Measurements from ENCODE around the gene MPRIP. TPM values are rescaled to one million over a fixed set of nuclear protein-coding genes. Genes with fewer than 3 reads are reported as not detected.

Gene MPRIP
- total and polyA plus RNA-seq, 2 donors (not counting 3 experiments of a cell fraction or from before 2014, with no cell fraction given): 94.6 to 246 TPM

DNA sequence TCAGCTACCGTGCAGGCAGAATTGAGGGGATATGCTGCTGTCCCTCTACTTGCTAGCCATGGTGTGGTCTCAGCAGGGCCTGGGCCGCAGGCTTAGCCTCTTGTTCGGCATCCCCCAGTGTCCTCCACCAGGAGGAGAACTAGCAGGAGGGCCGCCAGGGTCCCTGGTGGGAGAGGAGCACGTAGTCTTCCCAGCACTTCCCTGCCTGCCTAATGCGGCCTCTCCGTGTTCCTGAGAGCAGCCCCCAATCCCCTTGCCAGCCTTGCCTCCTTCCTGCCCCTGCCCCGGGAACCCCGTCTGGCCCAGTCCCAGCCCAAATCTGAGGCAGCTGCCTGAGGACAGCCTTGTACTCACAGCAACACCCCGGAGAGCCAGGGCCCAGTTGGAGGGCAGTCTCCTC lies 125.7 kb downstream of the MPRIP start:
- peaks cover 15 to 59% of the 10 kb centered on the region in 2 experiments for H3K36me3 ChIP-seq (ENCODE audit: control insufficient read depth in 2 of 2, extremely low read depth in 1 of 2, insufficient read depth in 2 of 2, low read length in 2 of 2)
- POLR2A ChIA-PET: no interaction called here

DNA sequence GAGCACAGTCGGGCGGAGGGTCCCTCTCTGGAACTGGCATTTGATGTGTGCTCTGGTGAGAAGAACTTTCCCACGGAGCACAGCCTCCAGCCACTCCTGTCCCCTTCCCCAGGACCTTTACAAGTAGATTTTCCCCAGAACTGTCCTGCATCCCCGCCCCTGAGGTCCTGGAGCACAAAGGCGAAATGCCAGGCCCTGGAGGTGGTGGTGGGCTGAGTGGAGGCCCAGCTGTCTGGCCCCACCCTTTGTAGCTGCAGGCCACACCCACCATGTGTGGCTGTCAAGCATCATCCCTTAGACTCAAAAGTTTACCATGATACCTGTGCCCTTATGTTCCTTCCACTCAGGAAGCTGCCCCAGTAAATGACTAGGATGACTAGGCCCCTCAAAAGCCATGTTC lies 126.1 kb downstream of the MPRIP start:
- intact Hi-C loops (cut with micrococcal nuclease): no loop called here
- no peak for DNase-seq (ENCODE audit: low read depth, low spot score)
- no TSS peak for BruUV-seq (replicated peaks)
- no peak overlapping the region for H3K4me2 ChIP-seq (ENCODE audit: insufficient read depth, low read length)
- no peaks in the 10 kb centered on the region for H3K27me3 ChIP-seq (ENCODE audit: control insufficient read depth in 2 of 2, insufficient read depth in 2 of 2, low read length in 2 of 2)
- H2AFZ ChIP-seq (ENCODE audit: low read depth, low read length): no peak overlapping the region
- no peak overlapping the region for H3K4me3 ChIP-seq (replicated peaks in 1 of 3; ENCODE audit: insufficient read depth in 1 of 3, low read depth in 1 of 3, low read length in 3 of 3)
- H3K9me1 ChIP-seq (replicated peaks; ENCODE audit: control insufficient read depth, extremely low read depth, insufficient read depth, low read length): no peaks in the 10 kb centered on the region
- FAIRE-seq: no peak
- POLR2A ChIA-PET: no interaction called here
- H3K4me1 ChIP-seq (ENCODE audit: control insufficient read depth, extremely low read depth, insufficient read depth, low read length): peaks cover 12% of the 10 kb centered on the region
- H3K27ac ChIP-seq (ENCODE audit: insufficient read depth, low read depth, low read length): no peak overlapping the region
- no peak overlapping the region for H3K9ac ChIP-seq (replicated peaks; ENCODE audit: extremely low read depth, insufficient read depth, low read length)
- H3K36me3 ChIP-seq (ENCODE audit: control insufficient read depth in 2 of 2, extremely low read depth in 1 of 2, insufficient read depth in 2 of 2, low read length in 2 of 2): peaks cover 19 to 59% of the 10 kb centered on the region in 2 experiments
- no peaks in the 10 kb centered on the region for H4K20me1 ChIP-seq (replicated peaks; ENCODE audit: control insufficient read depth, extremely low read depth, insufficient read depth, low read length)
- TF ChIP-seq POLR2AphosphoS5 (IDR thresholded peaks at IDR 0.05; ENCODE audit: insufficient read depth, low read depth, low read length) (no peak), EZH2 (IDR thresholded peaks at IDR 0.05; ENCODE audit: borderline replicate concordance, low read depth, low read length, severe bottlenecking) (no peak), FOS (IDR thresholded peaks at IDR 0.05; ENCODE audit: borderline replicate concordance, insufficient read depth, low read length) (no peak), GATA2 (IDR thresholded peaks at IDR 0.05; ENCODE audit: insufficient read depth, insufficient read length, low read depth, low read length) (no peak), JUN (IDR thresholded peaks at IDR 0.05; ENCODE audit: borderline replicate concordance, insufficient read depth, insufficient read length, low read depth) (no peak), POLR2A (IDR thresholded peaks at IDR 0.05; ENCODE audit: low read depth, low read length) (no peak), MYC (IDR thresholded peaks at IDR 0.05; ENCODE audit: low read depth, low read length) (no peak)
- TF ChIP-seq, protein P1, sequence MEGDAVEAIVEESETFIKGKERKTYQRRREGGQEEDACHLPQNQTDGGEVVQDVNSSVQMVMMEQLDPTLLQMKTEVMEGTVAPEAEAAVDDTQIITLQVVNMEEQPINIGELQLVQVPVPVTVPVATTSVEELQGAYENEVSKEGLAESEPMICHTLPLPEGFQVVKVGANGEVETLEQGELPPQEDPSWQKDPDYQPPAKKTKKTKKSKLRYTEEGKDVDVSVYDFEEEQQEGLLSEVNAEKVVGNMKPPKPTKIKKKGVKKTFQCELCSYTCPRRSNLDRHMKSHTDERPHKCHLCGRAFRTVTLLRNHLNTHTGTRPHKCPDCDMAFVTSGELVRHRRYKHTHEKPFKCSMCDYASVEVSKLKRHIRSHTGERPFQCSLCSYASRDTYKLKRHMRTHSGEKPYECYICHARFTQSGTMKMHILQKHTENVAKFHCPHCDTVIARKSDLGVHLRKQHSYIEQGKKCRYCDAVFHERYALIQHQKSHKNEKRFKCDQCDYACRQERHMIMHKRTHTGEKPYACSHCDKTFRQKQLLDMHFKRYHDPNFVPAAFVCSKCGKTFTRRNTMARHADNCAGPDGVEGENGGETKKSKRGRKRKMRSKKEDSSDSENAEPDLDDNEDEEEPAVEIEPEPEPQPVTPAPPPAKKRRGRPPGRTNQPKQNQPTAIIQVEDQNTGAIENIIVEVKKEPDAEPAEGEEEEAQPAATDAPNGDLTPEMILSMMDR (IDR thresholded peaks at IDR 0.05; ENCODE audit: extremely low read depth in 1 of 2, insufficient read depth in 1 of 2, low read depth in 1 of 2, low read length in 2 of 2): no peak
- TF ChIP-seq, protein P2, sequence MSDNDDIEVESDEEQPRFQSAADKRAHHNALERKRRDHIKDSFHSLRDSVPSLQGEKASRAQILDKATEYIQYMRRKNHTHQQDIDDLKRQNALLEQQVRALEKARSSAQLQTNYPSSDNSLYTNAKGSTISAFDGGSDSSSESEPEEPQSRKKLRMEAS (IDR thresholded peaks at IDR 0.05; ENCODE audit: insufficient read depth, insufficient read length): no peak
- no peaks in the 10 kb centered on the region for H3K79me2 ChIP-seq (ENCODE audit: control insufficient read depth, insufficient read depth, low read length)
- dilution Hi-C loops (cut with MboI; ENCODE audit: extremely low pct_ligation_motif_present, low sequenced_read_pairs): no loop called here
- no peaks in the 10 kb centered on the region for H3K9me3 ChIP-seq (replicated peaks; ENCODE audit: control insufficient read depth, insufficient read depth, low read length)
- CTCF ChIA-PET: interaction anchor here (1.1 kb wide), 1 partner anchor 105 kb away, joined by 3 read pairs; no protein-coding TSS in a partner anchor

More for the DNA sequence above, 125.7 kb downstream of the MPRIP start:
- TF ChIP-seq, protein P2 (IDR thresholded peaks at IDR 0.05; ENCODE audit: insufficient read depth, insufficient read length): no peak
- TF ChIP-seq POLR2AphosphoS5 (IDR thresholded peaks at IDR 0.05; ENCODE audit: insufficient read depth, low read depth, low read length): no peak
- Histone ChIP-seq H3K9me3 (replicated peaks; ENCODE audit: control insufficient read depth, insufficient read depth, low read length) (no peaks in the 10 kb centered on the region), H3K4me1 (ENCODE audit: control insufficient read depth, extremely low read depth, insufficient read depth, low read length) (peaks cover 12% of the 10 kb centered on the region), H3K4me2 (ENCODE audit: insufficient read depth, low read length) (no peak overlapping the region), H3K9me1 (replicated peaks; ENCODE audit: control insufficient read depth, extremely low read depth, insufficient read depth, low read length) (no peaks in the 10 kb centered on the region), H4K20me1 (replicated peaks; ENCODE audit: control insufficient read depth, extremely low read depth, insufficient read depth, low read length) (no peaks in the 10 kb centered on the region), H3K27me3 (ENCODE audit: control insufficient read depth in 2 of 2, insufficient read depth in 2 of 2, low read length in 2 of 2) (no peaks in the 10 kb centered on the region), H2AFZ (ENCODE audit: low read depth, low read length) (no peak overlapping the region), H3K9ac (replicated peaks; ENCODE audit: extremely low read depth, insufficient read depth, low read length) (no peak overlapping the region), H3K4me3 (replicated peaks in 1 of 3; ENCODE audit: insufficient read depth in 1 of 3, low read depth in 1 of 3, low read length in 3 of 3) (no peak overlapping the region), H3K79me2 (ENCODE audit: control insufficient read depth, insufficient read depth, low read length) (no peaks in the 10 kb centered on the region), H3K27ac (ENCODE audit: insufficient read depth, low read depth, low read length) (no peak overlapping the region)
- BruUV-seq (replicated peaks): no TSS peak
- DNase-seq (ENCODE audit: low read depth, low spot score) (no peak), FAIRE-seq (no peak)
- intact Hi-C loops (cut with micrococcal nuclease): no loop called here
- CTCF ChIA-PET: no interaction called here
- dilution Hi-C loops (cut with MboI; ENCODE audit: extremely low pct_ligation_motif_present, low sequenced_read_pairs): no loop called here

Measured in endothelial cell of umbilical vein (primary cell).